Measurements from ENCODE around the gene ABCB8.

- TF ChIP-seq CTCF (IDR thresholded peaks at IDR 0.05; ENCODE audit: low read depth, low read length, missing input control) (no peak), FOXA1 (IDR thresholded peaks at IDR 0.05) (no peak), HNF4G (IDR thresholded peaks at IDR 0.05) (no peak), RAD21 (IDR thresholded peaks at IDR 0.05) (no peak)
Observed at GRCh38 chr7:151017370-151017952, 10.8 kb upstream of the ABCB8 start.

Data from liver (tissue), 3 donors.